ENCODE results near the gene LYSET. TPM values are rescaled to one million over a fixed set of nuclear protein-coding genes. Genes with fewer than 3 reads are reported as not detected.
"Not testable (repeated sequence)": the region's sequence is repeated elsewhere in the genome, so short reads cannot be mapped to it uniquely, and the experiment has no call there.

LYSET gene
- total RNA-seq, 2 experiments from 2014 or later, result 13.6 to 15.5 TPM

DNA sequence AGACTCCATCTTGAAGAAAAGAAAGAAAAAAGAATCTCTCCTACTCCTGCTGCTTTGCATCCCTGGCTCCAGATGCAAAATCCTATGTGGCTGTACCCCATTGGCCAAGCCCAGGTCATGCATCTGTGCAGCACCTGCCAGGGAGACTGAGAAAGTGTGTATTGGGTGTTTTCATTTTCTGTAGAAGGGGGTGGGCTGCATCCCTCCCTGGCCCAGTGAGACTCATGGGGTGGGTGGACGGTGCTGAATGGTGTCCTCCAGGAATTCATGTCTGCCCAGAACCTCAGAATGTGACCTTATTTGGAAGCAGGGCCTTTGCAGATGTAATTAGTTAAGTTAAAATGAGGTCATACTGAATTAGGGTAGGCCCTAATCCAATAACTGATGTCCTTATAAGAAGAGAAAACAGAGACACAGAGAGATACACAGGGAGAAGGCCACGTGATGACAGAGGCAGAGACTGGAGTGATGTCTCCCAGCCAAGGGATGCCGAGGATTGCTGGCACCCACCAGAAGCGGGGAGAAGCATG is 23.6 kb upstream of the LYSET start:
- Mint-ChIP-seq H3K4me1 (ENCODE audit: low read depth) (no peaks in the 10 kb centered on the region), H3K36me3 (ENCODE audit: low read depth) (no peaks in the 10 kb centered on the region), H3K4me3 (no peak overlapping the region), H3K27me3 (no peaks in the 10 kb centered on the region), H3K9me3 (no peaks in the 10 kb centered on the region), H3K27ac (no peak overlapping the region)
- POLR2A ChIA-PET, result no interaction called here
- DNase-seq (no peak), ATAC-seq (no peak)
- TF ChIP-seq CTCF (IDR thresholded peaks at IDR 0.05), result no peak
- CTCF ChIA-PET, result interaction anchor here (0.6 to 1.9 kb wide), 4 partner anchors 14 to 318 kb away, joined by 3 to 10 read pairs (median 4); no protein-coding TSS in a partner anchor
- intact Hi-C loops (cut with micrococcal nuclease), result no loop called here

GRCh38 chr14:93163564-93163963 is 21.6 kb upstream of the LYSET start:
- H3K36me3 Mint-ChIP-seq (ENCODE audit: low read depth), result no peaks in the 10 kb centered on the region
- no peak for ATAC-seq
- intact Hi-C loops (cut with micrococcal nuclease), result no loop called here
- ChIA-PET POLR2A (no interaction called here), CTCF (interaction anchor here (1.0 to 1.5 kb wide), 2 partner anchors 15 to 50 kb away, joined by 3 read pairs; no protein-coding TSS in a partner anchor)
- no peak overlapping the region for H3K4me3 Mint-ChIP-seq
- no peaks in the 10 kb centered on the region for H3K9me3 Mint-ChIP-seq
- H3K27ac Mint-ChIP-seq, result no peak overlapping the region
- TF ChIP-seq CTCF (IDR thresholded peaks at IDR 0.05), result no peak
- DNase-seq, result no peak
- no peaks in the 10 kb centered on the region for H3K4me1 Mint-ChIP-seq (ENCODE audit: low read depth)
- no peaks in the 10 kb centered on the region for H3K27me3 Mint-ChIP-seq

GRCh38 chr14:93165271-93166265 is 19.5 kb upstream of the LYSET start:
- ATAC-seq; H3K27ac Mint-ChIP-seq; H3K4me3 Mint-ChIP-seq; H3K36me3 Mint-ChIP-seq (ENCODE audit: low read depth); intact Hi-C loops (cut with micrococcal nuclease); CTCF ChIA-PET; H3K9me3 Mint-ChIP-seq; H3K27me3 Mint-ChIP-seq; H3K4me1 Mint-ChIP-seq (ENCODE audit: low read depth); DNase-seq; POLR2A ChIA-PET: not testable (repeated sequence)

- CTCF ChIA-PET, result interaction anchor here (2.9 kb wide), 1 partner anchor 10 kb away, joined by 16 read pairs; no protein-coding TSS in a partner anchor
- H3K4me1 Mint-ChIP-seq (ENCODE audit: low read depth); DNase-seq; ATAC-seq; H3K4me3 Mint-ChIP-seq; H3K27ac Mint-ChIP-seq; POLR2A ChIA-PET; H3K36me3 Mint-ChIP-seq (ENCODE audit: low read depth); H3K9me3 Mint-ChIP-seq; H3K27me3 Mint-ChIP-seq; intact Hi-C loops (cut with micrococcal nuclease): not testable (repeated sequence)
These were observed 16.5 kb upstream of the LYSET start for GRCh38 chr14:93168610-93169009.

- H3K4me1 Mint-ChIP-seq (ENCODE audit: low read depth); DNase-seq; POLR2A ChIA-PET; H3K36me3 Mint-ChIP-seq (ENCODE audit: low read depth); H3K27me3 Mint-ChIP-seq; H3K4me3 Mint-ChIP-seq; H3K9me3 Mint-ChIP-seq; ATAC-seq; intact Hi-C loops (cut with micrococcal nuclease); H3K27ac Mint-ChIP-seq: not testable (repeated sequence)
- CTCF ChIA-PET, result interaction anchor here (0.9 to 2.9 kb wide), 3 partner anchors 9 to 217 kb away, joined by 3 to 16 read pairs (median 3); no protein-coding TSS in a partner anchor
These were observed 15.5 kb upstream of the LYSET start for GRCh38 chr14:93169619-93170018.

- H3K27me3 Mint-ChIP-seq; DNase-seq; H3K9me3 Mint-ChIP-seq; H3K27ac Mint-ChIP-seq; ATAC-seq; H3K36me3 Mint-ChIP-seq (ENCODE audit: low read depth); H3K4me3 Mint-ChIP-seq; intact Hi-C loops (cut with micrococcal nuclease); H3K4me1 Mint-ChIP-seq (ENCODE audit: low read depth); POLR2A ChIA-PET: not testable (repeated sequence)
- CTCF ChIA-PET, result interaction anchor here (1.2 to 2.9 kb wide), 2 partner anchors 8 to 49 kb away, joined by 3 to 16 read pairs; no protein-coding TSS in a partner anchor
These were observed 15.0 kb upstream of the LYSET start for GRCh38 chr14:93170141-93170540.
